Lower leg skin (tissue), 4 donors: ENCODE results near the gene GAS7. TPM values are rescaled to one million over a fixed set of nuclear protein-coding genes. Genes with fewer than 3 reads are reported as not detected.
"Not testable (repeated sequence)": the region's sequence is repeated elsewhere in the genome, so short reads cannot be mapped to it uniquely, and the experiment has no call there.

ENCODE experiments used
- DNase-seq, 2 donors: peaks; one replicate each; pipeline ENCODE4 v3.0.0-alpha.2; 2019; ENCODE audit warnings: low spot score in 2 of 2
- H3K4me3 ChIP-seq: fragments of 200-600 bp; sonication (generic); 2 replicates; pipeline ENCODE4 v1.5.1; 2017; ENCODE audit warnings: mild to moderate bottlenecking, low read depth; ENCODE audit not compliant: poor library complexity, severe bottlenecking
- POLR2A ChIP-seq, 2 donors: fragments of 450-650 bp; IDR thresholded peaks; one replicate each; pipeline ENCODE4 v1.6.1; 2016 to 2017; ENCODE audit warnings: antibody characterized with exemption in 2 of 2, mild to moderate bottlenecking in 1 of 2, moderate library complexity in 1 of 2
- WGBS, 2 donors: methylation state at CpG; one replicate each; pipeline ENCODE4 v1.1.5; 2018; 5-methylcytosine and 5-hydroxymethylcytosine counted together
- intact Hi-C: fragments of 100-400 bp; cut with DNase I; formaldehyde crosslinking; loops from one replicate; pipeline ENCODE4 v1.15.0; 2023; ENCODE audit warnings: low total_unique reads
- total RNA-seq, 4 donors: library from RNA; depleted of rRNA; stranded (reverse); fragments of >200 nt; gene quantifications; one replicate each; pipeline ENCODE4 v1.1.0, GENCODE V29; 2016
- TF ChIP-seq, protein P1 (sequence below), 3 donors: fragments of 450-650 bp; IDR thresholded peaks; one replicate each; pipeline ENCODE4 v1.5.1; 2016; ENCODE audit warnings: antibody characterized with exemption in 3 of 3, mild to moderate bottlenecking in 3 of 3, moderate library complexity in 2 of 3

GAS7 gene
- total RNA-seq, 4 donors from 2014 or later = 97.8 to 148 (median 117) TPM

DNA sequence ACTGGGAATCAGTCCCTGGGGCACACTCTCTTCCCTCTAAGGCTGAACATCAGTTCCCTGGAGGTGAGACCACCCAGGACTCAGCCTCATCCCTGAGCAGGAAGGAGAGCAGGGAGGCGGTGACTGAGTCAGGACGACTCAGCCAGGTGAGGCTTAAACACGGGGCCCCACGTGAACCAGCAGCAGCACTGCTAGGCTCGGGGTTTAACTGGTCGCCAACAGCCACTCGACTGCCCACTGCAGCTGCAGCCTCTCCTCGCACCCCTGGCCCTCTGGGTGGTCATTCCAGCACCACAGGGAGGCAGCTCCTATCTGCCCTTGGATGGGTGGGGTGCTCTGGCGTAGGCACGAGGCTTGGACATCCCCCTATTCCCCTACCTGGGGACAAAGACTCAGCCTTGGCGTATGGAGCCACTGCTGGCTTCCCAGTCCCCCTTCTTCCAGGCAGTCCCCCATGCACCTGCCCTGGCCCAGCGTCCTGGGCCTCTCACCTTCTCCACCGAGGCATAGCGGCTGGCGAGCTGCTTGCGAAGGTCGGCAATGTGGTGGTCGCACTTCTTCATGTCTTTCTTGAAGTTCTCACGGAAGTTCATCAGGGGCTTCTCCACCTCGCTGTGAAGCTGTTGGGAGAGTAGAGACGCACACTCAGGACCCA lies 272.1 kb downstream of the GAS7 start:
- intact Hi-C loops = loop anchor here (5.0 kb wide), 1 partner anchor 296 kb away; no protein-coding TSS in a partner anchor
- no peak overlapping the region for H3K4me3 ChIP-seq
- DNase-seq = no peak
- 83 to 89% methylated on average over 19 to 21 of the region's 21 CpGs for WGBS, 2 donors
- TF ChIP-seq POLR2A (IDR thresholded peaks at IDR 0.05) = no peak
- TF ChIP-seq, protein P1, sequence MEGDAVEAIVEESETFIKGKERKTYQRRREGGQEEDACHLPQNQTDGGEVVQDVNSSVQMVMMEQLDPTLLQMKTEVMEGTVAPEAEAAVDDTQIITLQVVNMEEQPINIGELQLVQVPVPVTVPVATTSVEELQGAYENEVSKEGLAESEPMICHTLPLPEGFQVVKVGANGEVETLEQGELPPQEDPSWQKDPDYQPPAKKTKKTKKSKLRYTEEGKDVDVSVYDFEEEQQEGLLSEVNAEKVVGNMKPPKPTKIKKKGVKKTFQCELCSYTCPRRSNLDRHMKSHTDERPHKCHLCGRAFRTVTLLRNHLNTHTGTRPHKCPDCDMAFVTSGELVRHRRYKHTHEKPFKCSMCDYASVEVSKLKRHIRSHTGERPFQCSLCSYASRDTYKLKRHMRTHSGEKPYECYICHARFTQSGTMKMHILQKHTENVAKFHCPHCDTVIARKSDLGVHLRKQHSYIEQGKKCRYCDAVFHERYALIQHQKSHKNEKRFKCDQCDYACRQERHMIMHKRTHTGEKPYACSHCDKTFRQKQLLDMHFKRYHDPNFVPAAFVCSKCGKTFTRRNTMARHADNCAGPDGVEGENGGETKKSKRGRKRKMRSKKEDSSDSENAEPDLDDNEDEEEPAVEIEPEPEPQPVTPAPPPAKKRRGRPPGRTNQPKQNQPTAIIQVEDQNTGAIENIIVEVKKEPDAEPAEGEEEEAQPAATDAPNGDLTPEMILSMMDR (IDR thresholded peaks at IDR 0.05) = no peak

DNA sequence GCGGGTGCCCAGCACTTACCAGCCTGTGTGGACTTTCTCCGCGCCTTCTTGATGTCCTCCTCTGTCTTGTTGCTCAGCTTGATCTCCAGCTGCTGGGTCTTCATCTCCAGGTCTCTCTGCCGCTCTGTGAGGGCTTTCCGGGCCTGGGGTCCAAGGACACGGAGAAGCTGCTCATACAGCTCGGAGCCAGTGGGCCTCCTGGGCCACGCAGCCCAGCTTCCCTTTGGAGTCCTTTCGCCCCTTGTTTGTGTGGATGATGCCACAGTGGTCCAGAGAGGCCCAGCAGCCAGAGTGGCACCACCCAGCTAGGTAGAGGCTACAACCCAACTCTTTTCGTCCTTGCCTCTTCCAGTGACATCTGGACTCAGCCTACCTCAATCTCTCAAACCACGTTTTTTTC lies 272.9 kb downstream of the GAS7 start:
- intact Hi-C loops = loop anchor here (5.0 kb wide), 1 partner anchor 297 kb away; no protein-coding TSS in a partner anchor
- no peak for DNase-seq
- TF ChIP-seq, protein P1 (IDR thresholded peaks at IDR 0.05) = no peak
- TF ChIP-seq POLR2A (IDR thresholded peaks at IDR 0.05) = no peak
- no peak overlapping the region for H3K4me3 ChIP-seq
- WGBS, 2 donors = 85 to 91% methylated on average over 11 of the region's 11 CpGs

DNA sequence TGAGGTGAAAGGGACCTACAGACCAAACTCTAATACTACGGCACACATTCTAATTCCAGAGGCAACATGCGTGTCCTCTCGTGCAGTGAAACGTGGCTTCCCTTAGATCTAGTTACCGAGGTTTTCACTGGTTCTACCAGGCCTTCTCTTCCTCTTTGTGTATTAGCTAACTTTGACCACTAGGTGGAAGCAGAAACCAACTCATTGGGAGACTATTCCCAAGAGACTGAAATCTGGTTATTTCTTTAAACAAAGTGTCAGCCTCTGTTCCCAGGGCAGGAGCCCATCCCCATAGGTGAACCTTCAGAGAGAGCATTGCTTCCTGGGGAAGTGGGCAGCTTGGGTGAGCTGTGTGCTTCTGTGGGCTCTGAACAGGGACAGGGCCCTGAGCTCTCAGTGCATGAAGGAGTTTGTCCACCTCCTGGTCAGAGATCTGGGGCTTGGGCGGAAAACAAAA lies 273.6 kb downstream of the GAS7 start:
- intact Hi-C loops = loop anchor here (5.0 kb wide), 1 partner anchor 298 kb away; no protein-coding TSS in a partner anchor
- peak in 1 of 2 donors; percentile 38 for DNase-seq
- WGBS, 2 donors = 16 to 17% methylated on average over 6 of the region's 6 CpGs
- no peak overlapping the region for H3K4me3 ChIP-seq
- TF ChIP-seq, protein P1 (IDR thresholded peaks at IDR 0.05) = peak in 1 of 3 donors; percentile 60
- no peak for TF ChIP-seq POLR2A (IDR thresholded peaks at IDR 0.05)

DNA sequence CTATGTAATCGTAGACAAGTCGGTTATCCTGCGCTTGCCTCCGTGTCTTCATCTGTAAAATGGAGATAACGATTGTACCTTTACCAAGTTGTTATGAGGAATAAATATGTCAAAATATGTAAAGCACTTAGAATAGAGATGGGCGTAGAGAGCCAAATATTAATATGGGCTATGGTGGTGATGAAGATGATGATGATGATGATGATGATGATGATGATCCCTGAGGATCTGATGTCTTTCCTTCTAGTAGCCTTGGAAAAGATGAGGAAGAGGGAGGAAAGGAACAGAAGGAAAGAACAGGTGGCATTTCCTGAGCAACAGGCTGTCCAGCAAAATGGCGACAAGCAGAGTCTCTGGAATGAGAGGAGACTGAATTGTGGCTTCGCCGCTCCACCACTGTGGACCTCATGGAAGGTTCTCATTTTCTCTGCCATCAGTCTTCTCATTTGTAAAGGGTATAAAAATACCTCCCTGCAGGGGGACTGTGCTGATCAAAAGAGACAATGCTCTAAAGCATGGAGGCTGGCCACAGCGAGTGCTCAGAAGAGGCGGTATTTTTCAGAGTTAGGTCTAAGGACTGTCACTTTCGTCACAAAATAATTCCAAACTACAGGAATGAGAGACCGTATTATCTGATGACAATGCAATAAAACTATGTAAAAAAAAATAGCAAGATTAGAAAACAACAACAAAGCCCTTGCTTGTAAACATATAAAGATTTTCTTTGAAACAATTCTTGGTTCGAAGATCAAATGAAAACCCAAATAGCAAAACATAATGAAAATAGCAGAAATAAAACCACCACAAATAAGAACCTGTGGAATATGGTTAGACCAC lies 276.2 kb downstream of the GAS7 start:
- WGBS, 2 donors = 91 to 96% methylated on average over 14 of the region's 14 CpGs
- DNase-seq = no peak
- intact Hi-C loops = no loop called here
- H3K4me3 ChIP-seq = no peak overlapping the region
- TF ChIP-seq, protein P1 (IDR thresholded peaks at IDR 0.05) = no peak
- no peak for TF ChIP-seq POLR2A (IDR thresholded peaks at IDR 0.05)

DNA sequence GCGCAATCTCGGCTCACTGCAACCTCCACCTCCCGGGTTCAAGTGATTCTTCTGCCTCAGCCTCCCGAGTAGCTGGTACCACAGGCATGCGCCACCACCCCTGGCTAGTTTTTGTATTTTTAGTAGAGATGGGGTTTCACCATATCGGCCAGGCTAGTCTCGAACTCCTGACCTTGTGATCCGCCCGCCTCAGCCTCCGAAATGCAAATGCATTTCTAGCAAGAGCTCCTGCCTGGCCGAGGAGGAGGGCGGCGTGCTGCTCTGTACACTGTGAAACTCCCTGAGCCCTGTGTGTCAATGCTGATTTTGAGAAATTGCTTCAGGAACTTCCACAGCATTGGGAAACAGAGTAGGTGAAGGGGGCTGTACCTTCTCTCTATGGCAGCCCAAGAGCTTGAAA lies 277.2 kb downstream of the GAS7 start:
- H3K4me3 ChIP-seq, intact Hi-C loops, DNase-seq: not testable (repeated sequence)
- WGBS, 2 donors = 87 to 95% methylated on average over 13 of the region's 13 CpGs

DNA sequence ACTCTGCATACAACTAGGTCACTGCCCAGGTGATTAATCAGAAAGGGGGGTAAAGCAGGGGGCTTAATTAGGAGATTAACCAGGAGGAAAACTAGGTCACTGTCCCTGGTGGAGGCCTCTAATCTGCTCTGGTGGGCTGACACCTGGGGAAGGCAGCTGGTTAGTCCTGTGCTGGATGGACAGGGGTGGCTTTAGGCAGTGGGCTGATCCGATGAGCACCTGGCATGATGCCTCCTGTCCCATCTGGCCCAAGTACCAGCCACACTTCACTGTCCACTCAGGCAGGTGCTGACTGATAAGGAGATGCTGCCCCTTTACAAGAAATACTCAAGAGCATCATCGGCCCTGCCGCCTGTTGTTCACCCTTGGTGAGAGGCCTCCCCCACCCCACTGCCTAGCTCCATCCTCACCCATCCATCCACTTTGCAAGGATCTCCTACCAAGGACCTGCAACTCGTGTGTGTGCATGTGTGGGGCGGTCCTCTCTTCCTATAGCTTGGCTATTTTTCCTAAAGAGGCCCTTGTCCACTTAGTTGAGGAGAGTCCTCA lies 279.5 kb downstream of the GAS7 start:
- intact Hi-C loops = no loop called here
- TF ChIP-seq POLR2A (IDR thresholded peaks at IDR 0.05) = no peak
- TF ChIP-seq, protein P1 (IDR thresholded peaks at IDR 0.05) = no peak
- no peak for DNase-seq
- 81 to 97% methylated on average over 5 of the region's 5 CpGs for WGBS, 2 donors
- no peak overlapping the region for H3K4me3 ChIP-seq
